Vagina (tissue), 2 donors: ENCODE results near the gene SPART.

Source experiments
- POLR2A ChIP-seq, 2 donors: fragments of 450-650 bp; IDR thresholded peaks; one replicate each; pipeline ENCODE4 v1.6.1; 2017; ENCODE audit warnings: antibody characterized with exemption in 2 of 2, mild to moderate bottlenecking in 2 of 2, moderate library complexity in 2 of 2
- POLR2AphosphoS5 ChIP-seq, 2 donors: sonication (generic); formaldehyde crosslinking; IDR thresholded peaks; one replicate each; pipeline ENCODE4 v1.9.0; 2017; ENCODE audit warnings: antibody characterized with exemption in 2 of 2, mild to moderate bottlenecking in 2 of 2, low read depth in 1 of 2; ENCODE audit not compliant: insufficient read depth in 1 of 2
- TF ChIP-seq, protein P1 (sequence below), 3 experiments: fragments of 450-650 bp in 2 of 3; fragments of 200-600 bp in 1 of 3; sonication (generic) in 1 of 3; IDR thresholded peaks; one replicate each; pipeline ENCODE4 v1.5.1; 2017 to 2019; ENCODE audit warnings: antibody characterized with exemption in 3 of 3, mild to moderate bottlenecking in 2 of 3, moderate library complexity in 2 of 3

DNA sequence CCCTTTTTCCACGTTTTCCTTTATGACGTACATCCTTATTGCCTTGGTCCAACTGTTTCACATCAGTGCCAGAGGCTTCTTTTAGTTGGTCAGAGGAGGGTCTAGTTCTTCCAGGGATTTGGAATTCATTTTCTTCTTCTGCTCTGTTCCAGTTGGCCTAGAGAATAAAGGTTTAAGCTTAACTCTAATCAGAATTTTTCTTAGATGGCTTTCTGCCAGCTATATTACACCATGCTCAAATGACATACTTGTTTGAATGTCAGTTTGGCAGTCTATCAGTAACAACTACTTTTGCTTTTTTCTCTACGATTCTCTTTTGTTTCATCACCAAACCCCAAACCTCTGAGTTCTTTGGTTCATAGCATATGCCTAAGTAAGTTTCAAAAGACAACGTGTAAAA, 16.8 kb downstream of the SPART start:
- TF ChIP-seq, protein P1, sequence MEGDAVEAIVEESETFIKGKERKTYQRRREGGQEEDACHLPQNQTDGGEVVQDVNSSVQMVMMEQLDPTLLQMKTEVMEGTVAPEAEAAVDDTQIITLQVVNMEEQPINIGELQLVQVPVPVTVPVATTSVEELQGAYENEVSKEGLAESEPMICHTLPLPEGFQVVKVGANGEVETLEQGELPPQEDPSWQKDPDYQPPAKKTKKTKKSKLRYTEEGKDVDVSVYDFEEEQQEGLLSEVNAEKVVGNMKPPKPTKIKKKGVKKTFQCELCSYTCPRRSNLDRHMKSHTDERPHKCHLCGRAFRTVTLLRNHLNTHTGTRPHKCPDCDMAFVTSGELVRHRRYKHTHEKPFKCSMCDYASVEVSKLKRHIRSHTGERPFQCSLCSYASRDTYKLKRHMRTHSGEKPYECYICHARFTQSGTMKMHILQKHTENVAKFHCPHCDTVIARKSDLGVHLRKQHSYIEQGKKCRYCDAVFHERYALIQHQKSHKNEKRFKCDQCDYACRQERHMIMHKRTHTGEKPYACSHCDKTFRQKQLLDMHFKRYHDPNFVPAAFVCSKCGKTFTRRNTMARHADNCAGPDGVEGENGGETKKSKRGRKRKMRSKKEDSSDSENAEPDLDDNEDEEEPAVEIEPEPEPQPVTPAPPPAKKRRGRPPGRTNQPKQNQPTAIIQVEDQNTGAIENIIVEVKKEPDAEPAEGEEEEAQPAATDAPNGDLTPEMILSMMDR (IDR thresholded peaks at IDR 0.05): no peak
- no peak for TF ChIP-seq POLR2A (IDR thresholded peaks at IDR 0.05)
- TF ChIP-seq POLR2AphosphoS5 (IDR thresholded peaks at IDR 0.05; ENCODE audit: insufficient read depth in 1 of 2, low read depth in 1 of 2): no peak
